Measurements from ENCODE around the gene YEATS2. TPM values are rescaled to one million over a fixed set of nuclear protein-coding genes. Genes with fewer than 3 reads are reported as not detected.
"Not testable (repeated sequence)": the region's sequence is repeated elsewhere in the genome, so short reads cannot be mapped to it uniquely, and the experiment has no call there.

The YEATS2 gene
- total RNA-seq (2014; rRNA removed; shearing (Covaris generic)) = 28.9 and 41.4 TPM in 2 replicates

DNA sequence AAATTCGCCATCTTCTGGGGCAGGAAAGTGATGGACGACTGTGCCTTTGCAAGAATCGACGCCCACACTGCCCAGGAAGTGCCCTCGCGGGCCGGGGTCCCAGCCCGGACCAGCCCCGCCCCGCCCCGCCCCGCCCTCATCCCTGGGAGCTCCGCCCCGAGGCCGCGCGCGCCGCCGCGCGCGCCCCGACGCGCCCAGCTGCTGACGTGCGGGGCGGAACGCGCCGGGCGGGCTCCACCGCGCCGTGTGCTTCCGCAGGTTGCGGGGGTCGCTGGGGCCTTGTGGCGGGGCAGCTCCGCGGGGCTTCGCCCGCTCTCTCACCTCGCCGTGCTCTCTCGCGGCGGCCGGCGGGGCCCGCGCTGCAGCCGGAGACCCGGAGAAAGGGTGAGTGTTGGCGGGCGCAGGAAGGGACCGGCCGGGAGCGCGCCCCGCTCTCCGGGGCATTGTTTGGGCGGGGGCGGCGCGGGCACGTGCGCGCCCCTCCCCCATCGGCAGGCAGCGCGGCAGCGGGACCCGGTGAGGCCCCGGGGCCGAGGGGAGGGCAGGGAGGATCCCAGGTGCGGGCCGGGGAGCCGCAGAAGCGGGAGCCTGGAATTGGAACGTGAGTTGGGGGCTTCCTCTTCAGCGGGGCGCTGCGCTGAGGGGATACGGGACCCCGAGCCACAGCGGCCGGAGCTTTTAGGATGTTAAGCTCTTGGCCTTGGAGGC, at the start of gene YEATS2:
Gene YEATS2 (plus strand): TSS at position 188 of the 708 bp plus-strand sequence. CDS start 17,366 bp downstream, outside the sequence.
- DNase-seq (ENCODE audit: low read depth) = peak; percentile 65

DNA sequence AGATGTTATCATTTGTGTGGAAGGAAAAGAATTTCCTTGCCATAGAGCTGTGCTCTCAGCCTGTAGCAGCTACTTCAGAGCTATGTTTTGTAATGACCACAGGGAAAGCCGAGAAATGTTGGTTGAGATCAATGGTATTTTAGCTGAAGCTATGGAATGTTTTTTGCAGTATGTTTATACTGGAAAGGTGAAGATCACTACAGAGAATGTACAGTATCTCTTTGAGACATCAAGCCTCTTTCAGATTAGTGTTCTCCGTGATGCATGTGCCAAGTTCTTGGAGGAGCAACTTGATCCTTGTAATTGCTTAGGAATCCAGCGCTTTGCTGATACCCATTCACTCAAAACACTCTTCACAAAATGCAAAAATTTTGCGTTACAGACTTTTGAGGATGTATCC, 47.0 kb upstream of the YEATS2 start:
- no peak for DNase-seq (ENCODE audit: low read depth)

GRCh38 chr3:183653209-183654064, 44.2 kb upstream of the YEATS2 start:
- peak; percentile 13 for DNase-seq (ENCODE audit: low read depth)

DNA sequence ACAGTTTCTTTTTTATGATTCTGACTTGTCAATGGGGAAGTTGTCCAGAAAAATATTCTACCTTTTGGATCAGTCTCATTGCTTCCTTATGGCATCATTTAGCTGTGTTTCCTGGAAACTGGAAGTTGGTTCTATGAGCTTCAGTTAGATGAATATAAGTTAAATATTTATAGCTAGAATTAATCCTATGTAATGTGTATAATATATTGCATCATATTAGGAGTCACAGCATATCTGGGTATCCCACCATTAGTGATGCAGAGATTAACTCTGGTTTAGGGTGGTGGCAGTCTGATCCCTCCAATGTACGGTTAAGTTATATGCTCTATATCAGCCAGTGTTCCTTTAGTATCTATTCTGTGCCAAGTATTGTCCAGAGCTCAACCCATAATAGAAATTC, 42.9 kb upstream of the YEATS2 start:
- no peak for DNase-seq (ENCODE audit: low read depth)

DNA sequence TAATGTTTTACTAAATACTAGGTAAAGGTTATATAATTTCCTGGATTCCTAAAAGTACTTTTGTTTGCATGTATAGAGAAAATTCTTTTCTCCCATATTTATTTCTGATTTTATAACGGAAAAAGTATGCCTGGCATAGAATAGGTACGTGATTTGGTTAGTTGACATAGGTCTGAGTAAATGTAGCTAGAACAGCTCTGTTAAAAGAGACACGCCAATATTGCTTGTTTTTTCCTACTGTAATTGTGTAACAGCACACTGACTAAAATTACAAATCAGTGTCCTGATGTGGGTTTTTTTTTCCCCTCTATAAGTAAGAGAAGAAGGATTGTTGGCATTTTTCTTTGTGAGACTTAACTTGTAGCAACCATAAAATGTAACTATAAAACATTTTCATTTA, 35.5 kb upstream of the YEATS2 start:
- DNase-seq (ENCODE audit: low read depth) = no peak

- DNase-seq (ENCODE audit: low read depth) = peak; percentile 98
These were observed 32.6 kb upstream of the YEATS2 start for GRCh38 chr3:183664913-183665381.

GRCh38 chr3:183680061-183680460, 17.5 kb upstream of the YEATS2 start:
- DNase-seq (ENCODE audit: low read depth) = no peak

GRCh38 chr3:183687705-183688104, 9.9 kb upstream of the YEATS2 start:
- no peak for DNase-seq (ENCODE audit: low read depth)

DNA sequence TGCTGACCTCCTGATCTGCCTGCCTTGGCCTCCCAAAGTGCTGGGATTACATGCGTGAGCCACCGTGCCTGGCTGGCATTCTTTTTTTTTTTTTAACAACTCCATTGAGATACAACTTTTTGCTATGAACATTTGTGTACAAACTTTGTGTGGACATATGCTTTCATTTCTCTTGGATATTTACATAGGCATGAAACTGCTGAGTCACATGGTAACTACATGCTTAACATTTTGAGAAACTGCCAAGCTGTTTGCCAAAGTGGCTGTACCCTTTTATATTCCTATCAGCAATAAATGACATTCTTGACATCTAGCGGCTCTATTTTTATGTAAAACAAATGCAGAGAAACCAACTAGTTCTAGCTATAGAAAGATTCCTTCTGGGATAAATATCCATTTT, 8.7 kb upstream of the YEATS2 start:
- no peak for DNase-seq (ENCODE audit: low read depth)

DNA sequence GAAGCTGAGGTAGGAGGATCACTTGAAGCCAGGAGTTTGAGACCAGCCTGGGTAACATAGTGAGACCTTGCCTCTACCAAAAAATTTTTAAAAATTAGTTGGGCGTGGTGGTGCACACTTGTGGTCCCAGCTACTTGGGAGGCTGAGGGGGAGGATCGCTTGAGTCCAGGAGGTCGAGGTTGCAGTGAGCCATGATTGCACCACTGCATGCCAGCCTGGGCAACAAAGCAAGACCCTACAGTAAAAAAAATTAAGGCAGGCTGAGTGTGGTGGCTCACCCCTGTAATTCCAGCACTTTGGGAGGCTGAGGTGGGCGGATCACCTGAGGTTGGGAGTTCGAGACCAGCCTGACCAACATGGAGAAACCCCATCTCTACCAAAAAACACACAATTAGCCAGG, 8.0 kb upstream of the YEATS2 start:
- not testable (repeated sequence) for DNase-seq (ENCODE audit: low read depth)

- no peak for DNase-seq (ENCODE audit: low read depth)
These were observed 7.1 kb upstream of the YEATS2 start for GRCh38 chr3:183690402-183690995.

DNA sequence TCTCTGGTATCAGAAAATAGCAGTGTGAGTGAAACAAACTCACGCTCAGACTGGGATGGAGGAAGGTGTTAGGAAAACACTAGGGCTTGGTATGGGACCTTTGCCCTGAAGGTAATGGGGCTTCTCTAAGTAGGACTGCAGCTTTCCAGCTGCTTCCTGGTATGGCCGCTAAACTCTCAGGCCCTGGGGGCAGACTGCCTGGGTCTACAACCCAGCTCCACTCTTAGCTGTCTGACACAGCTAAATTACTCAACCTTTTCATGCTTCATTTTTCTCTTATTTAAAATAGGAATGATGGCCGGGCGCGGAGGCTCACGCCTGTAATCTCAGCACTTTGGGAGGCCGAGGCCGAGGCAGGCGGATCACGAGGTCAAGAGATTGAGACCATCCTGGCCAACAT, 5.2 kb upstream of the YEATS2 start:
- DNase-seq (ENCODE audit: low read depth) = peak; percentile 46

DNA sequence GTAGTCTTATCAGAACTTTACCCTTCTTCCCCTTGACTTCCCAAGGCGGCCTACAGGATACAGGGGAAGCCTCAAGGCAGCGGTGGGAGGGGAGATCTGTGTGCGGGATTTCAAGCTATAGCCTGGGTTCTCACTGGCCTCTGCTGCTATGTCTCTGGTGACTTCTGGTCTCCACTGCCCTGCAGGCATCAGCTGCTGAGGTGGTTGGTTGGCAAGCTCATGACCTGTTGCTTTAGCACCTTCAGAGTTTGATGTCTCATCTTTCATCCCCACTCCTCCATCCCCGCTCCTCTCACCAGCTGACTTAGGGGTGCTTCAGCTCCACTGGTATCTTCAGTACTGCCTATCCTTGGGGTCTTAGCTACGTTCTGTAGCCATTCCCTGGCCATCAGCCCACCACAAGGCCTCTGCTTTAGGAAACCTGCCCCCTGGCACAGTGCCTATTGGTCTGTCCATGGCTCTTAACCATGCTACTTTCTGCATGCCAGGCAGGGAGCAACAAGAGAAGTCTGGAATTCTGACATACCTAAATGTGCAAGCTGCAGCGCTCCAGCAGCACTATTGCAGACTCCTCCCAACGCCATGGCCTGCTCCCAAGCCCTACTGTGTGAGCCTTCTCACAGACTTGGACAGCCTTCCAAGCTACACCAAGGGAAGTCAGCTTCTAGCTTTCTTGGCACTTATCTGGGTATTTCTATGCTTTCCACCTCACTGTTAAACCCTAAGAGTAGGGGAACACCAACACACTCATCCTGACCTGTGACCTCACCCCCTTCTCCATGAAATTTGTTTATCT, 1.8 kb upstream of the YEATS2 start:
- peak; percentile 50 for DNase-seq (ENCODE audit: low read depth)

DNA sequence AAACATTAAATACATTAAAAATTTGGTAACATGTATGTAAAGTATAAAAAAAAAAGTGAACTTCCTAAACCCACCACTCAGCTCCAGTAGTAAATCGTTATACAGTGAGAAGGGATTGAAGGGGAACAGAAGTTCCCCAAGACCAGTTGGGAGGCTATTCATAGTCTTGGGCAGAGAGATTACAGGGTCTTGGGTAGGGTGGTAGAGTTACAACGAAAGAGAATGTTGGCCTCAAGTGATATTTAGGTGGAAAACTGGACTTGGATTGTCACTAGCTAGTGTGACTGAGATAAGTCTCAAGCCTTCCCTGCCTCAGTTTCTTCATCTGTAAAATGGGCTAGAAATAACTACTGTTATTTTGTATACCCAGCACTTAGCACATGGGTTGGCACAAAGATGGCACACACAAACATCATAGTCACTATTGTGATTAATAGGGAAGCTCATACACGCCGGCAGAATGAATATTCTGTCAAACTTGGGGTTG, 431 bp upstream of the YEATS2 start:
- no peak for DNase-seq (ENCODE audit: low read depth)

GRCh38 chr3:183698318-183698751, 738 bp downstream of the YEATS2 start:
- peak; percentile 55 for DNase-seq (ENCODE audit: low read depth)

DNA sequence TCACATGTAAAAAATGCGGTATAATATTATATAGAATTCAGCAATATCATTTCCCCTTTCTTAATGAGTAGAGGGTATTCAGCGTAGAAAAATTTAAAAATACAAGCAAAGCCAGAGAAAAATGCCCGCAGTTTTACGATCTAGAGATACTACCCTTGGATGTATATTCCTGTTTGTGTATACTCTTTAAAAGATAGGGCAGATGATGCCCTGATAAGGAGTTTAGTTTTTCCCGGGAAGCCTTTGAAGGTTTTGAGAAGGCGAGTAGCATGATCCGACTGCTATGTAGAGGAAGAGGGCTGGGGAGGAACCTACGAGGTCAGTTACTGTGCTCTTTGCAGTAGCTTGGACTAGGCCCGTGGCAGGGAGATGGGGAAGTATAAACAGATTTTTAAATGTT, 1.2 kb downstream of the YEATS2 start:
- peak; percentile 47 for DNase-seq (ENCODE audit: low read depth)

DNA sequence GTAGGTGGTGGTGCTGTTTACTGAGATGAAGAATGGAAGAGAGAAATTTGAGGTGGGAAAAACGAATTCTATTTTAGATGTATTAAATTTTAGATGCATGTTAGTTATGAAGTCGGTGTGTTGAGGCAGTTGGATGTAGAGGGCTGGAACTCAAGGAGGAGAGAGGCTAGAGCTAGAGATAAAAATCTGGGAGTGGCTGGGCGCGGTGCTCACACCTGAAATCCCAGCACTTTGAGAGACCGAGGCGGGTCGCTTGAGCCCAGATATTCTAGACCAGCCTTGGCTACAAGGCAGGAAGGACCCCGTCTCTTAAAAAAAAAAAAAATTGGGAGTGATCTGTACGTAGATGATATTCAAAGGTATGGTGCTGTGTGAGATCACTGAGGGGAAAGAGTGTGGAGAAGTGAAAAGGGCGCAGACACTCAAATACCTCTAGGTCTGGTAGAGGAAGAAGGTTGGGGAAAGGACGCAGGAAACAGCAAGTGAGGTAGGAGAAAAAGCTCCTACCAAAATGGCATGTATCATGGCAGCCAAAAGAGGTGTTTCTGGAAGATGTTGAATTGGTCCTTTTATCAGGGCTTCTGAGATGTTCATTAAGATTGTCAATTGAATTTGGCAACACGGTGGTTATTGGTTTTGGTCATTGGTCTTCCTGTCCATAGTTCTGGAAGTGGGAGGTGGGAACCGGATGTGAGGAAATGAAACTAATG, 1.8 kb downstream of the YEATS2 start:
- no peak for DNase-seq (ENCODE audit: low read depth)

DNA sequence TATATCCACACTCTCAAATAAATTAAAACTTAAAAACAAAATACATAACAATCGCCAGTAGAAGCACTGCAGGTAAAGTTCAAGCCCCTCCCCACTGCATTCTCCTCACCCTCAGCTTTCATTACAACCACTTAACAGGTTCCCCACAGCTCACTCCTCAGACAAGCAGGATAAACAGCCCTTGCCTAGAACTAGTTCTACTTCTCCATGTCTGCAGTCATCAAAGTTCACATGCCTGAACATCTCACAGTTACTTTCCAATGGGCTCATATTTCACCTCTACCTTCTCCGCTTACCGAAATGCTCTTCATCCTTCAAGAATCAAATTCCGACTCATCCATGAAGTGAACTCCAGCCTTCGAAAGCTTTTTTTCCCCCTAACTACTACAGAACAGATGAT, 4.1 kb downstream of the YEATS2 start:
- no peak for DNase-seq (ENCODE audit: low read depth)

DNA sequence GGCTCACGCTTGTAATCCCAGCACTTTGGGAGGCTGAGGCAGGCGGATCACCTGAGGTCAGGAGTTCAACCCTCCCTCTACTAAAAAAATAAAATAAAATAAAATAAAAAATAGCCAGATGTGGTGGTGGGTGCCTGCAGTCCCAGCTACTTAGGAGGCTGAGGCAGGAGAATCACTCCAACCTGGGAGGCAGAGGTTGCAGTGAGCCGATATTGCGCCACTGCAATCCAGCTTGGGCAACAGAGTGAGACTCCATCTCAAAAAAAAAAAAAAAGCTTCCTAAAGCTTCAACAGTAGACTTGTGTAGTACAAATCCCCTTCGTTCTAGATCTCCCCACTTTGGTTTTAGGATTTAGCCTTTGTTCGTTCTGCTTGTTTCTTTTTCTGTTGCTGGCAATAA, 6.3 kb downstream of the YEATS2 start:
- DNase-seq (ENCODE audit: low read depth) = not testable (repeated sequence)

DNA sequence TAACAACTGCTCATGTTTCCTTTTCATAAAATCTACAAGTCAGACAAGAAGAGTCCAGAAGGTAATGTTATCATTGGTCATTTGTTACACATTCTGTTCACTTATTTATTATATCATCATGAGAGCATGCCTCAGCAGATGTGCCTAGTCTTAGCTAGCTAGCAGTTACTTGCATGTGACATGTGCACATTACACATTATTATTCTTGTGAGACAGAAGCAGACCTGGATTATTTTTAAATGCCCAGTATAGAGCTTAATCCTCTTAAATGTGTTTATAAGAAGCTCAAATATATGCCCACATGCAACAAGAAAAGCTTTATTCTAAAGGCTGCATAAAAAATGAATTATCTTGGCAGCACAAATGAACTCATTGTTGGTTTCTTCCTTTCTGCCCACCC, 12.6 kb downstream of the YEATS2 start:
- no peak for DNase-seq (ENCODE audit: low read depth)

- no peak for DNase-seq (ENCODE audit: low read depth)
These were observed 13.9 kb downstream of the YEATS2 start for GRCh38 chr3:183711516-183711915.

Data from M059J (cell line).